Stomach (tissue), 4 donors: Measurements from ENCODE around the gene TSR1.

Source experiments
- POLR2A ChIP-seq, 4 donors: fragments of 450-650 bp; IDR thresholded peaks; one replicate each; pipeline ENCODE4 v1.6.1; 2016; ENCODE audit warnings: antibody characterized with exemption in 4 of 4, control low read depth in 2 of 4, mild to moderate bottlenecking in 1 of 4, moderate library complexity in 1 of 4
- TF ChIP-seq, protein P1 (sequence below), 7 experiments: fragments of 450-650 bp in 4 of 7; fragments of 200-600 bp in 3 of 7; sonication (generic) in 3 of 7; IDR thresholded peaks; one replicate each; pipeline ENCODE4 v1.5.1; 2016 to 2019; ENCODE audit warnings: antibody characterized with exemption in 7 of 7, control low read depth in 2 of 7, mild to moderate bottlenecking in 1 of 7

DNA sequence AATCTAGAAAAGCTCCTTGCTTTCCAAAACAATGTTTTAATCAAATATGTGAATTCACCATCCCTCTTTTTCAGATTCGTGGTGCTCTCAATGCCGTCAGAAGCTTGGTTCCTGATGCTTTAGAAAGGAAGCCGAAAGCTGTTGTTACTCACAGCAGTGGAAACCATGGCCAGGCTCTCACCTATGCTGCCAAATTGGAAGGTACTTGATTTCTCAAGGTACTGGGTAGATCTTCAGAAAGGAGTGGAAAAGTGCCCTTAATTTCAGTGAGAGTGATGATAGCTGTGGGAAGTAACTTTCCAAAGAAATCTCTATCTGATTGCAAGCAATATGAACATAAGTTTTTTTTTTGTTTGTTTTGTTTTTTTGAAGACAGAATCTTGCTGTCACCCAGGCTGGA lies 18.5 kb downstream of the TSR1 start:
- TF ChIP-seq, protein P1, sequence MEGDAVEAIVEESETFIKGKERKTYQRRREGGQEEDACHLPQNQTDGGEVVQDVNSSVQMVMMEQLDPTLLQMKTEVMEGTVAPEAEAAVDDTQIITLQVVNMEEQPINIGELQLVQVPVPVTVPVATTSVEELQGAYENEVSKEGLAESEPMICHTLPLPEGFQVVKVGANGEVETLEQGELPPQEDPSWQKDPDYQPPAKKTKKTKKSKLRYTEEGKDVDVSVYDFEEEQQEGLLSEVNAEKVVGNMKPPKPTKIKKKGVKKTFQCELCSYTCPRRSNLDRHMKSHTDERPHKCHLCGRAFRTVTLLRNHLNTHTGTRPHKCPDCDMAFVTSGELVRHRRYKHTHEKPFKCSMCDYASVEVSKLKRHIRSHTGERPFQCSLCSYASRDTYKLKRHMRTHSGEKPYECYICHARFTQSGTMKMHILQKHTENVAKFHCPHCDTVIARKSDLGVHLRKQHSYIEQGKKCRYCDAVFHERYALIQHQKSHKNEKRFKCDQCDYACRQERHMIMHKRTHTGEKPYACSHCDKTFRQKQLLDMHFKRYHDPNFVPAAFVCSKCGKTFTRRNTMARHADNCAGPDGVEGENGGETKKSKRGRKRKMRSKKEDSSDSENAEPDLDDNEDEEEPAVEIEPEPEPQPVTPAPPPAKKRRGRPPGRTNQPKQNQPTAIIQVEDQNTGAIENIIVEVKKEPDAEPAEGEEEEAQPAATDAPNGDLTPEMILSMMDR (IDR thresholded peaks at IDR 0.05) = no peak
- no peak for TF ChIP-seq POLR2A (IDR thresholded peaks at IDR 0.05)
